K562 (cell line): ENCODE results near the gene DHRS3. TPM values are rescaled to one million over a fixed set of nuclear protein-coding genes. Genes with fewer than 3 reads are reported as not detected.

ENCODE experiments used
- ATF4 ChIP-seq: fragments of 450-650 bp; formaldehyde crosslinking; IDR thresholded peaks from 2 replicates; pipeline ENCODE4 v1.4.0; 2022; ENCODE audit warnings: mild to moderate bottlenecking, moderate library complexity
- BCLAF1 ChIP-seq, 2 experiments: fragments of 450-650 bp in 1 of 2; IDR thresholded peaks; 2 replicates each; pipeline ENCODE4 v1.6.1; 2011 to 2017; ENCODE audit warnings: low read depth in 2 of 2, antibody characterized with exemption in 1 of 2, borderline replicate concordance in 1 of 2, low read length in 1 of 2, mild to moderate bottlenecking in 1 of 2, mixed read lengths in 1 of 2; ENCODE audit not compliant: control insufficient read depth in 1 of 2
- ERF ChIP-seq: fragments of 450-650 bp; formaldehyde crosslinking; IDR thresholded peaks from 2 replicates; pipeline ENCODE4 v1.4.0; 2020; ENCODE audit warnings: mild to moderate bottlenecking, mixed read lengths
- EWSR1 ChIP-seq: fragments of 450-650 bp; IDR thresholded peaks from 2 replicates; pipeline ENCODE4 v1.6.1; 2018; ENCODE audit warnings: borderline replicate concordance, mild to moderate bottlenecking, low read depth, moderate library complexity; ENCODE audit not compliant: partially characterized antibody
- FOXO4 ChIP-seq: fragments of 450-650 bp; formaldehyde crosslinking; IDR thresholded peaks from 2 replicates; pipeline ENCODE4 v1.4.0; 2020; ENCODE audit warnings: mild to moderate bottlenecking, moderate library complexity
- FOXP1 ChIP-seq: sonication (generic); formaldehyde crosslinking; IDR thresholded peaks from 2 replicates; pipeline ENCODE4 v1.8.0; 2022; ENCODE audit warnings: mild to moderate bottlenecking, missing genetic modification reagents
- HDAC2 ChIP-seq: fragments of 450-650 bp; IDR thresholded peaks from 2 replicates; pipeline ENCODE4 v1.6.1; 2016; ENCODE audit warnings: mild to moderate bottlenecking
- HINFP ChIP-seq: fragments of 450-650 bp; conservative IDR thresholded peaks from 2 replicates; pipeline ENCODE4 v1.6.1; 2016; ENCODE audit warnings: missing genetic modification characterization, low read depth, mild to moderate bottlenecking, control low read depth, missing compliant biosample characterization
- KAT2B ChIP-seq: IDR thresholded peaks from one replicate; pipeline ENCODE4 v1.6.1; 2012; ENCODE audit warnings: low read depth, mild to moderate bottlenecking, control low read depth, inconsistent platforms, low read length, moderate library complexity
- KDM2B ChIP-seq: fragments of 250-450 bp; sonication (Bioruptor Pico); IDR thresholded peaks from 2 replicates; pipeline ENCODE4 v1.8.0; 2021; ENCODE audit warnings: mild to moderate bottlenecking, moderate library complexity
- MAFG ChIP-seq: fragments of 450-650 bp; conservative IDR thresholded peaks from 2 replicates; pipeline ENCODE4 v1.6.1; 2016; ENCODE audit warnings: missing genetic modification characterization, missing compliant biosample characterization
- NELFE ChIP-seq: IDR thresholded peaks from 2 replicates; pipeline ENCODE4 v1.6.1; 2011; ENCODE audit warnings: mild to moderate bottlenecking; ENCODE audit not compliant: insufficient read depth, insufficient read length
- OTX1 ChIP-seq: fragments of 450-650 bp; formaldehyde crosslinking; IDR thresholded peaks from 2 replicates; pipeline ENCODE4 v1.4.0; 2022; ENCODE audit warnings: mild to moderate bottlenecking
- PHB2 ChIP-seq: fragments of 450-650 bp; IDR thresholded peaks from 2 replicates; pipeline ENCODE4 v1.6.1; 2017; ENCODE audit warnings: low read depth
- POLR3G ChIP-seq: IDR thresholded peaks from 2 replicates; pipeline ENCODE4 v1.6.1; 2011; ENCODE audit not compliant: insufficient read length, insufficient replicate concordance; ENCODE audit errors: extremely low read depth
- RBM39 ChIP-seq: fragments of 200-400 bp; formaldehyde crosslinking; optimal IDR thresholded peaks from 2 replicates; pipeline ENCODE3; 2018; ENCODE audit warnings: low read depth, low read length
- SAFB2 ChIP-seq: fragments of 200-400 bp; formaldehyde crosslinking; IDR thresholded peaks from 2 replicates; pipeline ENCODE4 v1.6.1; 2018; ENCODE audit warnings: borderline replicate concordance, low read length, low read depth, moderate library complexity; ENCODE audit not compliant: severe bottlenecking
- ZNF134 ChIP-seq: fragments of 250-450 bp; sonication (Bioruptor Pico); conservative IDR thresholded peaks from 2 replicates; pipeline ENCODE4 v1.4.0; 2020
- ZNF280B ChIP-seq: fragments of 250-450 bp; sonication (Bioruptor Pico); IDR thresholded peaks from 2 replicates; pipeline ENCODE4 v1.5.1; 2021; ENCODE audit warnings: mild to moderate bottlenecking
- ZNF830 ChIP-seq: fragments of 250-450 bp; sonication (Bioruptor Pico); IDR thresholded peaks from 2 replicates; pipeline ENCODE4 v1.5.0; 2021; ENCODE audit warnings: mild to moderate bottlenecking
- polyA plus RNA-seq, 8 experiments: library from polyadenylated mRNA; depleted of rRNA in 4 of 8; stranded (reverse) in 5 of 8; unstranded in 3 of 8; fragments of >200 nt; fragmentation: Nextera tagmentation in 2 of 8; fragmentation: Illumina TruSeq in 1 of 8; extraction: Ambion mirVana in 2 of 8; extraction: Trizol in 1 of 8; gene quantifications; 2 replicates each; pipeline versions ENCODE4 v1.2.1 to v1.2.3, GENCODE V29; 2011 to 2014; ENCODE audit warnings: inconsistent platforms in 1 of 8, missing spikeins in 1 of 8
- total RNA-seq, 7 experiments: library from RNA; depleted of rRNA in 6 of 7; stranded (reverse); fragments of >200 nt in 6 of 7; fragmentation: Illumina TruSeq in 2 of 7; extraction: Trizol in 2 of 7; gene quantifications; 2 replicates each; pipeline versions ENCODE4 v1.2.1 to v1.2.3, GENCODE V29; 2011 to 2021; ENCODE audit warnings: low replicate concordance in 1 of 7

The DHRS3 gene
- total and polyA plus RNA-seq, 9 of the 15 experiments (the other 6 are each of a cell fraction or from before 2014, with no cell fraction given): 21.0 to 116 (median 58.7) TPM

- TF ChIP-seq ZNF830 (CRISPR knock-in tag) (no peak), PHB2 (no peak), OTX1 (CRISPR knock-in tag) (no peak), FOXO4 (CRISPR knock-in tag) (no peak), SAFB2 (no peak), ATF4 (CRISPR knock-in tag) (0 out of 2 replicates have a peak, but pooled peaks have one; percentile 11), NELFE (no peak), RBM39 (no peak), HDAC2 (no peak), KDM2B (CRISPR knock-in tag) (no peak), ZNF134 (CRISPR knock-in tag) (no peak), MAFG (no peak), HINFP (tag) (no peak), EWSR1 (no peak), POLR3G (no peak), ZNF280B (no peak), KAT2B (no peak), BCLAF1 (IDR thresholded peaks at IDR 0.05; ENCODE audit: borderline replicate concordance in 1 of 2, control insufficient read depth in 1 of 2, low read depth in 2 of 2, low read length in 1 of 2) (no peak), ERF (CRISPR knock-in tag) (no peak), FOXP1 (no peak; the same call in 1 of the 2 replicates)
These were observed 1.9 kb upstream of the DHRS3 start (continued) for GRCh38 chr1:12619792-12620487.
